HK-2 (cell line): ENCODE measurements around the gene GDF7.

Source experiments
- DNase-seq: peaks from one replicate; pipeline ENCODE4 v3.0.0-alpha.2; 2018; ENCODE audit not compliant: unreplicated experiment

The GDF7 gene

DNA sequence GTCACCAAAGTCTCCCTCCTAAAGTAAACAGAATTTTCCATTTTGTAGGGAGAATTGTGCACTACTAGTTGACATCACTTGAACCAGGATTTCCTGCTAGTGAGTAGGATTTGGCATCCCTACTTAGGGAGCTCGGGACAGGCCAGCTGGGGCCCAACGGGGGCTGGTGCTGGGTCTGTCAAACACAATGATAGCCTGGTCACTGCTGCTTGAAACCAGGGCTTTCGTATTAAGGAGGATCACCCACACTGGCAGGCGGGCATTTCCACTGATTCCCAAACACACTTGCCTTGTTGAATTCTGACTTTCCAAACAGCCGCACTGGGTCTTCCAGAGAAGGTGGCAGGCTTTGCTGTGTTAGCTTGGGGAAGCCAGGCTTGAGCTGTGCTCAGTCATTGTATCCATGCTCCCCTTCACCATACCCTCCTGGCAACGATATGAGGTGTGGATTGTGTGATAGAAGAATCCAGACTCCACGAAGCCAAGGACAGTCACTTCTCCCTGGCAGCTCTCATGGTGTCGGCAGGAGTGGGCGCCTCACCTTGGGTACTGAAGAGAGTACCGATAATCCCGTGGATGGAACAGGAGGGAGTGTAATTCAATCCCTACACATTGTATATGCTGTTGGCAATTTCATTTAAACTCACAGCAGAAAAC, 7.5 kb downstream of the GDF7 start:
- no peak for DNase-seq

DNA sequence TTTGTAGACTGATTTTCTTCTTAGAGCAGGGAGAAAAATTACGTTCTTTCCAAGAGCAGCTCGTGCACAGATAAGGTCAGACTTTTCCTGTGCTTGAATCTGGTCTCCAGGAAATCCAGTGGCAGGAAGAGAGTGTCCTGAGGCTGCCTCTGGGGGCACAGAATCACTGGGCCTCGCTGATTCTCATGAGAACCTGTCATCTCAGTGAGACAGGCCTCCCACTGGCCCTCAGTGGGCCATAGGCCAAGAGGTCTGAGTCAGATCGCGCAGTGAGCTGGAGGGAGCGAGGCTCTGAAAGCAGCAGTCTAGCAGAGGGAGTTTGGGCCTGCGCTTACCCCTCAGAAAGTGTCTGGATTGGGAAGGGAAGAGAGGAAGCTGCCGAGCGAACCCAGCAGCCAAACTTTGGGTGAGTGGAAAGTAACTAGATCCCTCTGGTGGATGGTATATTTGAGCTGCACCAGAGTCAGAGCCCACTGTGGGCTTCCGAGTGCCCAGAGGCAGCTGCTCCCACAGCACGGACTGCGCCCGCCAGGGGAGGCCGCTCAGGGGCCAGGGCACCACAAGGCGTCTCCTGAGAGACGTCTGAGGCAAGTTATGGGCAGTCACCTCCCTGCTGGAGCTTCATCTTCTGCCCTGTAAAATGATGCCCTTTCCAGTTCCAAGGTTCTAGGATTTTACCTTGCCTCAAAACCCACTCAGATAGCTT, 8.2 kb downstream of the GDF7 start:
- DNase-seq, result peak; percentile 75

DNA sequence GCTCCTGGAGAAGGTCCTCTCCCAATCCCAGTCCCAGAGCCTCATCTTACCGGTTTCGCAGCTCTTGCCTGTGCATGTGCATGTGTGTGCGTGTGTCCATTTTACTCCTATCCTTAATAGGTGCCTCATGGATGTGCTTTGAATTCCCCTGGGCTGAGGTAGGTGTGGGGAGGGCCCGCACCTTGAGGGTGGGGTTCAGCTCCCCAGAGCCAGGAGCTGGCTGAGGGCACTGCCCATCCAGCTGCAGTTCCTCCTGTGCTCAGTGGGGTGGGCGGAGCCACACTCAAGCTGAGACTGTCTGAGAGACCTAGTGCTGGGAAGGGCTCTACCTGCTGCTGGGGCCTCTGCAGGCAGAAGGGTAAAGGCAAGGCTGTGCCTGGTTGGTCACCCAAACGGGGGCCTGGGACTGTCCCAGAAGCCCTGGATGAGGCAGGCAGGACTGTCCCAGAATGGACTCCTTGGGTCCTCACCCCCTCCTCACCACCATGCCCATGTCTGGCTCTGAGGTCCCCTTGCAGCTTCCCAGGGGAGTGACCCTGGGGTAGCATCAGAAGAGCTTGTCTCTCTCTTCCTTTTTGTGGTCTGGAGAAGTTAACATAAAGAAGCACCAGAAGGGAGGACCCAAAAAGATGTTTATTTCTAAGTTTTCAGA, 8.9 kb downstream of the GDF7 start:
- peak; percentile 39 for DNase-seq

DNA sequence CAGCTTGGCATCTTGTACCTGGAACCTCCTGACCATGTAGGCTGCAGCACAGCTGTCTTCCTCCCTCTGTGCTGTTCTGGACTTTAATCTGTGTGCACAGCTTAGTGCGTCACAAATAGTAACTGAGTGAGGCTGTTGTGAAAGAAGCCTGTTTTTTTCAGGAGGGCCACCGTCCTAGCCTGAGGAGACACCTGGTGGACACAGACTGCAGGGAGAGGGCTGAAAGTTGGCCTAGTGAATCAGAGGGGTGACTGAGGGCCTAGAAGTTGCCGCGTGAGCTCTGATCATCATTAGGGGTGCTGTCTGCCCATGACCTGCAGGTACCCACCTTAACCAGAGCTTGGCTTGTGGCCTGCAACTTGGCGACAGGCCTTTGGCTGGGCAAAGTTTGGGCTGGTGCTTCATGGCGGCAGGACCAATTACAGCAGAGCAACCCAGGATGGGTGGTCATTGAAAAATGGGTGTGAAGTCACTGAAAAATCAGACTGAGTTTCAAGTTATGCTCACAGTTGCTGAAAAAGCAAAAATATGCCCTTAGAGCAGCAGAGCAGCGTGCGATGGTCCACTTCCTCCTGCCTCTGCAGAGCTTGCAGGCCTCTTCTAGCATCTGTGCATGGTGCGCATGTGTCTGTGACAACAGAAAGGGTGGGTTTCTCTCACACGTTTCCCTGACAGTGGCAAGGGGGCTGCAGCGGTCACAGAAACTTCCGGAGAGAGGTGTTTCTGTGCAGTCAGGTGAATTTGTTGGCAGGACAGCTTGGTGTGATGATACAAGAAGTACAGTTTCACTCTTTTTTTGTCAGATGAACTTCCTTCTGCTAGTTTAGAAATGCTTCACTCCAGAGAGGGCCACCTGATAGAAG, 9.6 kb downstream of the GDF7 start:
- DNase-seq, result no peak

DNA sequence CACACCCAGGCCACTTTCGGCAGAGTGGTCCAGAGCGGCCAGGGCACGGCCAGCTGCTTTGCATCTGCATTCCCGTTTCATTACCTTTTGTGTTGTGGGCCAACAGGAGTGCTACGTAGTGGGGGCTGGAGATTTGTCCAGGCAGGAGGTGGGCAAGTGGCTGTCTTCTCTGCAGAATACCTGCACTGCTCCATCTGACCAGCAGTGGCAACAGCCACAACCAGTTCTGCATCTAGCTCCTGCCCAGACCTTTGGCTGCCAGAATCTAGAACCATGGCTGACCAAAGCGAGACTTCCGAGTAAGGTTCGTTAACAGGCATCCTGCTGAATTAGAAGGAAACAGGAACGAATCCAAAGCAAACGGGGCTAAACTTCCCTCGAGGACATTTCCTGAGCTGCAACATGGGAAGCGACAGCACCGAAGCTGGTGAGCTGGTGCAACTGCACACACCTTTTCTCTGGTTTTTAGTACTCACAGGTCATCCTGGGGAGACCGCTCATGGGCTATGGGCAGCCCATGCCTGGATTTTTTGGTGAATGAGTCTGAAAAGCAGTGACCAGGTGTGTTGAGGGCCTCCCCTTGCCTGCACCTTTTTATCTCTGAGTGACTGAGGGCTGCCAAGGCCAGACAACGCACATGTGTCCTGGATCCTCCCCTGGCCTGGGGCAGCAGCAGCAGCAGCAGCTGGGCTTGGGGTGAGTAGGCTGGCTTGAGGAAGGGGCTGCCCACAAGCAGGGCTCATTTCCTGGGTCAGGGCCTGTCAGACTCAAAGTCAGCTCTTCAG, 10.5 kb downstream of the GDF7 start:
- no peak for DNase-seq

DNA sequence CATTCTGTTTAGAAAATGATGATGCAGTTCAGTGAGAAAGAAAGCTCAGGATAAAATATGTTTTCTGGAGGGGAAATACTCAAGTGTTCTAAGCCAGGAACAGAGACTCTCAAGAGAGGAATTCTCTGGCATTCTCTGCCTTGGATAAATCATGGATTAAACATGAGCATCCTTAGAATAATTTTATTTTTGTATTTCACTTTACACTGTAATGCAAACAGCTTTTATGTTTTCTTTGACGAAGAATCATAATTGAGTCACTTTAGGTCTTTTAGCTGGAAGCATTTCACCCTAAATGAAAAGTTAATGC, 11.1 kb downstream of the GDF7 start:
- no peak for DNase-seq

DNA sequence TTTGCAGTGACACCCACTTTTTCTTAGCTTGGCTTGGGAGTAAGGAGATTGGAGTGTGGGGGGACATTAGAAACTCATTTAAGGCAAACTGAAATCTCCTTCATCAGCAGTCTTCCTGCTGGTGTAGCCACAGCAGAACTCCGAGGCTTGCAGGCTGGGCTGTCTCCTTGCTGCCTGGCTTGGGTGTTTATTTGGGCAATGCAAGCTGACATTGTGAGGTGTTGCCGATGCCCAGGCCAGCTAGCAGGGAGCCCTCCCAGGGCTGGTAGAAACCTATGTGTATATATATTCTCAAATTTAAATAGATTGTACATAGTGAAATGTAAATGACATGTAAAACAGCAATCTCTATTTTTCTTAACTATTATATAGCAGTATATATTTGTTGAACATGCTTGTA, 11.8 kb downstream of the GDF7 start:
- DNase-seq, result no peak

DNA sequence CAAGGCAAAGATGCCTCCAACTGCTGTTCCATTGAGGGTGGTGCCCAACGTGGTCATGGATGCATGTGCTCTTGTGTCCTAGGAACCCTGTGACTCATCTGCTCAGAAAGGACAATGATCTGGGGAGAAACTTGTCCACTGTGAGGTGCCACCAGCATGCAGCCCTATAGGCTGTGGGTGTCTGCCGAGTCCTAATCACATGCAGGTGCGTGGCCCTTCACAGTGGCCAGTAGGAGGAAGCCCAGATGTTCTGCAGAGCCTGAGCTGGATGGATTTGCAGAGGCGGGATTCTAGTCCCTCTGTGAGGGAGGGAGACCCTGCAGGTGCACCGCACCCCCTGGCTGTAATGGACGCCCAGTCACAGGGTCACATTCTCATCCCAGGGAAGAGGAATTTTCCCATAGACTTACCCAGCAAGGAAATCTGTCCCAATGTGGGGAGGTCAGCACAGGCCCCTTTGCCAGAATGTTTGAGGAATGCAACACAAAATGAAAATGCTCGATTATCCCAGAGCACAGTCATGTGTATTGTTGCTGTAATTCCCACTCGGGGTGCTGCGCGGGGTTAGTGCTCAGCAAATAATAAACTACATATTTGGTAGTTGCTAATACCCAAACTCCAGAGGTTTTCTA, 13.9 kb downstream of the GDF7 start:
- DNase-seq, result no peak

DNA sequence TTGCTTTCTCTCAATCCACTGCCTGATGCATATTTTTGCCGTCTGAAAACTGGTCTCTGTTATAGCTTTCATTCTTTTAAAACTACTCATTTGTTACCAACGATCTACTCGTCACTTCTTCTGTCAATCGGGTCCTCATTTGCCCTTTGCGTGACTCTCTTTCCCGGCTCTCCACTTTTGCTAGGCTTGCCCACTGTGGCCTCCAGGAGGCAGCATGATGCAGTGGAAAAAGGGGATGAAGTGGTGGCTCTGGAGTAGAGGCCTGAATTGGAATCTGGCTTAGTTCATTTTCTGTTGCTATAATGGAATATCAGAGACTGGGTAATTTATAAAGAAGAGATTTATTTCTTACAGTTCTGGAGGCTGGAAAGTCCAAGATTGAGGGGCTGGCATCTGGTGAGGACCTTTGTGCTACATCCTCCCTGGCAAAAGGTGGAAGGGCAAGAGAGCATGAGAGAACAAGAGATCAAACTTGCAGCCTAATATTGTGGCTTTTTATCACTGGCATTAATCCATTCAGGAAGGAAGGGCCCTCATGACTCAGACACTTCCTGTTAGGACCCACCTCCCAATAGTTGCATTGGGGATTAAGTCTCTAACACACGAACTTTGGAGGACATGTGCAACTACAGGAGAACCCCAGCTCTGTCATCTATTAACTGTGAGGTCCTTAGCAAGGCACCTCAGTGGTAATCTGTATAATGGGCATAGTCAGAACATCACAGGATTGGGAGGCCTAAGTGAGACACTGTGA, 15.4 kb downstream of the GDF7 start:
- no peak for DNase-seq

DNA sequence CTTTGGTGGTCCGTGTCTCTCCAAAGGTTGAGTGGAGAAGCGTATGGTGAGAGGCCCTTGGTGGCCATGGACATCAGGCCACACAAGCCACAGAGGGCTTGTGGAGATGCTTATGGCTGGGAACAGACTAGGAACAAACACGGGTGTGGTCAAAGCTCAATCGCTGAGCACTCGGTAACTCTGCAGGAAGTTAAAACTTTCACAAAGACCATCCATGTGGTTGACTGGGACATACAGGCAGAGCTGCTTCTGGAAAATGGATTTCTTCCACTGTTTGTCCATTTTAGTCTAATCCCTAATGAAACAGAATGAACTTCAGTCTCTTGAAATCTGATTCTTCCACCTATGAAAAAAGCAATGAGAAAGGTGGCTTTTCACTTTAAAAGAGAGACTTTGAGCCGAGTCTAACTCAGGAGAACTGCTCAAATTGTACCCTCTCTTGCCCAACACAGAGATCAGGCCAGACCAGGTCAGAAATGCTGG, 17.7 kb downstream of the GDF7 start:
- DNase-seq, result no peak

DNA sequence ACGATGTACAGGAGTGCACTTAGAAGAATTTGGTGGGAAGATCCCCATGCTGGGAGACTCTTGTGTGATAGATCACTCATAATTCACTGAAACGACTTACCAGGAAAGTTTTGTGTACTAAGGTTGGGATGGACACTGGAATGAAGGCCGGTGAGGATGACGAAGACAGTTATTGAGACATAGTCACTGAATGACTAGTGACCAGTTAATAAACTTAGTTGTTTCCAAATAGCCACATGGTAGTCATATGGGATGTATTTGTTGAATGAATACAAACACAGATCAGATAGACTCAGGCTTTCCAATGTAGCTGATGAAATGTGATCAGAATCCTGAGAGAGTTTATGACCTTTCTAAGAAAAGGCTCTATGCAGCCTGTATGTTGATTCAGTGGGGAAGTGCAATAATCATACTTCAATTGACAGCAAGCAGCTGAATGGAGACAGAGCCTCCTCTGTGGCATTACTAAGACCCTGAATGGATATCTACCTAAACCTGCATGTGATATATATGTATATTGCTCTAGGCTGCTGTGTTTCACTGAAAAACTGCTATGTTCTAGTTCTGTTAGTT, 20.4 kb downstream of the GDF7 start:
- no peak for DNase-seq

DNA sequence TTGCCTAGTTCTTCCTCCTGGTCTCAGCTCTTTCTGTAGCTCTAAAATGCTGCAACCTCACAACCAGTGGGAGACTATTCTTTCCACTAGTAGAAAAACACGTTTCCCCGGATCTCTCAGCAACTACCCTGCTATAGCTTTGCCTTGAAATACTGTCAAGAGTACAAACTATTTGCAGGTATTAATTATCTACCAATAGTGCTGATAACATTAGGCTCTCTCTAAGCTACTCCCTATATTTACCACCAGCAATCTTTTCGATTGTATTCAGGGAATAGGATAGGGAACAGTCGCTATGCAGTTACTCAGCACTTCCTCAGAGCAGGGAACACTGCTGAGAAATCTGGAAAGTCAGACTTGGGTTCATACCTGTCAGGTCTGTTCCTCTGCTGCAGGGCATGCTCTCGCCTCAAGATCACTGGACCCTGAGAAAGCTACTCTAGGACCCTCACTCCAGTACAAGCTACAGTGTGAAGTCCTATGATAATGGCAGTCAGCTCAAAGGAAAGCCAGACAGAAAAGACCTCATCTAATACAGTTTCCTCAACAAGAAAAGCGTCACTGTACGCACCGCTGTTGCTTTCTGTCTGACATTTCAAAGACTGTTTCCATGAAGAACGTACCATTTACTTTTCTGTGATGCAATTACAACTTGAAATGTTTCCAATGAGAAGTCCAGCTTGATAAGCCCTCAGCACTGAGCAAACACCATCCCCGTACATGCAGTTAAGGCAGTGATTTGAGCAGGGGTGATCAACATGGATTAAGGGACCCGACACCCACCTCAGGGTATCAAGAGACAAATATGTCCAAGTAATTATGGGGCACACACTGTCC, 22.7 kb downstream of the GDF7 start:
- DNase-seq, result no peak

DNA sequence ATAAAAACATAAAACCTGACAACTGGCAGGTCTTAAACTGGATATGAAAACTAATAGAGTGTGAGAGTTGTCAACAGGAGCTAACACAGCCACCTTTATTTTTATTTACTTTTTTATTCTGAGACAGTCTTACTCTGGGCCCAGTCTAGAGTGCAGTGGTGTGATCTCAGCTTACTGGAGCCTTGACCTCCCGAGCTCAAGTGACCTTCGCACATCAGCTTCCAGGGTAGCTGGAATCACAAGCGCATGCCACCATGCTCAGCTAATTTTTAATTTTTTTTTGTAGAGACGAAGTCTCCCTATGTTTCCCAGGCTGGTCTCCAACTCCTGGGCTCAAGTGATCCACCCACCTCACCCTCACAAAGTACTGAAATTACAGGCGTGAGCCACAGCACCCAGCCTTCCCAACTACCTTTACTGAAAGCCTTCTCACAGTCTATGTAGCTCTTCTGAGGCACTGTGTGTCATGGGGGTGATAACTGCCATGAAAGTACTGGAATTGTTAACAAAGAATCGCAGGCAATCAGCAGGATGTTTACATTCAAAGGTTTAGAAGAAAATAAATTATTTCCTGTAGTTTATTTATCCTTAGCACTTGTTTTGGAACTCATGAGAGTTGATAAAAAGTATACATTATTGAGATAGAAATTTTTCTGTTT, 24.3 kb downstream of the GDF7 start:
- DNase-seq, result no peak

DNA sequence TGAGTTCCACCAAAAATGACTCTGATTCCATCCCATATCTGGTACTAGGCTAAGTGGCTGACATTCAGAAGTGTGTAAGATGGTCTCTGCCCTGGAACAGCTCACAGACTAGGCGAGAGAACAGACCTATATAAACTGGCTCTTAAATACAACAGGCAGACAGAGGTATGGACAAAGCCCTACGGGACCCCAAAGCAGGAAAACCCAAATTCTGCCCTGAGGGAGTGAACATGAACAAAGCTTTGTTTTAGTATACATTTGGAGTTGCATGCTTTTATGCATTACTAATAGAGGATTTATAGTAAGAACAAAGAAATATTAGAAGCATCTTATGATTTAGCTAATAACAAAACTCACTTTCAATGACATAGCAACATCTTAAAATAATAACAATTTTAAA, 25.1 kb downstream of the GDF7 start:
- DNase-seq, result no peak

DNA sequence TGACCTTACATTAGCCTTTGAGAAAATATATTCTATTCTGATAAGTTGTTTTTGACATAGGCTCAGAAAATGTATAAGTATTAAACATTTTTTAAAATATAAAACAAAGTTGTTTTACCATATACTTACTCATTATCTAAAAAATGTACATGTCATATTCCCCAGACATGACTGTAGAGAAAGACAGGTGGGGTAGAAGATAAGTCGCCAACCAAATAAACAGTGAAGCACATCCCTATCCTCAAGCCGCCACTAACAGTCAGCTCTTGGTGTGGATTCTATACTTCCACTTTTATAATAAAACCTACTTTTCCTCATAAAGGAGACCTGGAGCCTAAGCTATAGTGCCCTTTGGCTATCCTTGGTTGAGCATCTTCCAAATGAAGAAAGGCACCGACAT, 26.4 kb downstream of the GDF7 start:
- no peak for DNase-seq

DNA sequence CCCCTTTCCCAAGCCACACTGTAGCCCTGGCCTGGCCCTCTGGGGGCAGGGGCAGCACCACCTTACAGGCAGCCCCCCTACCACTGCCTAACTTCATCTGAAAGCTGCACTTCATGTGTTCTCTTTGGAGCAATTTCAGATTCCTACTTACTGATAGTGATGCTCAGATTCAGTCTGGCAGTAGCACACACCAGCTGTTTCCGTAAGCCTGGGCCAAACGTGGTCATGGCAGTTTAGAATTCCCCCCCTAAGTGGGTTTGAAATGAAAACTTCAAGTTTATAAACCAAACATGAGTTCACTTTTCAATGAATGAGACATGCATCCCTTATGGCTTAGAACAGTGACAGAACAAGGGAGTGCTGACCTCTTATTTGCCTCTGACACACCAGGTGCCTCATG, 29.4 kb downstream of the GDF7 start:
- no peak for DNase-seq

DNA sequence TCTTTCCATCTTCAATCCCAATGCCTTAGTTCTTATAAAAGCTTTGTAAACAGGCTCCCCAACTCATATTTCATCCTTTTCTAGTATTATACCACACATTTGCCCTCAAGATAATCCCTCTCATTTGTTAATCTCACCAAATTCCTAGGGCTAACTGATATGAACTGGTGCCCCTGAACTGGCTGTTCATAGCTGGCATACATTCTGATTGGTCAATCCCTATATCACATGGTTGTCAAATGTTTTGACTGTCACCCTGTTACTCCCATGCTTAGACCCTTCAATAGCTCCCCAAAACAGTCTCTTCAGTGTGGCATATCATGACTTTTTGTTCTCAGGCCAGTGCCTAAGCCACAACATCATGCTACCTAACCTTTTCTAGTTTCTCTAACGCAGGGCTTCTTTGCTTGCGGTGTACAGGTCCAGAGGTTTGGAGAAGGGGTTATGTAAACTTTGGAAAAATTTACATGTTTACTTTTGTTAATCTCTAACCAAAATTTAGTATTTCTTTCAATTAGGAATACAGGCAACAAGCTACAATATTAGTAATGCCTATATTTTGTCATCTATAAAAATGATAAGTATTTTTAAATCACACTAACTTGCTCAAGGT, 30.5 kb downstream of the GDF7 start:
- DNase-seq, result no peak
